H9 (cell line): ENCODE measurements around the gene RFX8. TPM values are rescaled to one million over a fixed set of nuclear protein-coding genes. Genes with fewer than 3 reads are reported as not detected.

Experiments
- DNase-seq: peaks from one replicate; pipeline ENCODE4 v3.0.0-alpha.2; 2017
- H2AFZ ChIP-seq: one replicate; pipeline ENCODE4 v1.6.1; 2013; ENCODE audit warnings: mild to moderate bottlenecking, low read length, control low read depth, moderate library complexity
- H2AK5ac ChIP-seq: 2 replicates; pipeline ENCODE4 v1.6.1; 2013; ENCODE audit warnings: low read length, control low read depth, mixed read lengths; ENCODE audit not compliant: insufficient read length
- H2BK120ac ChIP-seq: one replicate; pipeline ENCODE4 v1.6.1; 2013; ENCODE audit warnings: low read depth, mild to moderate bottlenecking, low read length, control low read depth, inconsistent platforms; ENCODE audit not compliant: poor library complexity, severe bottlenecking
- H2BK12ac ChIP-seq: 2 replicates; pipeline ENCODE4 v1.6.1; 2013; ENCODE audit warnings: low read length, control low read depth, mixed read lengths, low read depth; ENCODE audit not compliant: insufficient read length
- H2BK15ac ChIP-seq: 2 replicates; pipeline ENCODE4 v1.6.1; 2013; ENCODE audit warnings: low read depth, low read length, control low read depth
- H2BK20ac ChIP-seq: one replicate; pipeline ENCODE4 v1.6.1; 2013; ENCODE audit warnings: low read depth, mild to moderate bottlenecking, low read length, control low read depth, inconsistent platforms; ENCODE audit not compliant: poor library complexity, severe bottlenecking
- H2BK5ac ChIP-seq: 2 replicates; pipeline ENCODE4 v1.6.1; 2013; ENCODE audit warnings: low read length, control low read depth, mixed read lengths; ENCODE audit not compliant: insufficient read length
- H3K14ac ChIP-seq: 2 replicates; pipeline ENCODE4 v1.6.1; 2013; ENCODE audit warnings: low read length, control low read depth; ENCODE audit not compliant: insufficient read depth
- H3K18ac ChIP-seq: 2 replicates; pipeline ENCODE4 v1.6.1; 2013; ENCODE audit warnings: low read depth, mild to moderate bottlenecking, mixed read lengths, low read length, control low read depth; ENCODE audit not compliant: insufficient read length
- H3K23ac ChIP-seq: 2 replicates; pipeline ENCODE4 v1.6.1; 2013; ENCODE audit warnings: low read length, control low read depth, mixed read lengths, low read depth; ENCODE audit not compliant: insufficient read length
- H3K23me2 ChIP-seq: 2 replicates; pipeline ENCODE4 v1.6.1; 2013; ENCODE audit warnings: low read depth, mild to moderate bottlenecking, mixed read lengths, low read length, control low read depth; ENCODE audit not compliant: insufficient read length, poor library complexity, severe bottlenecking
- H3K27ac ChIP-seq: 2 replicates; pipeline ENCODE4 v1.5.1; 2013; ENCODE audit warnings: low read length, control low read depth, mixed read lengths, low read depth; ENCODE audit not compliant: insufficient read length
- H3K27me3 ChIP-seq: 2 replicates; pipeline ENCODE4 v1.6.1; 2013; ENCODE audit warnings: low read length, control low read depth, inconsistent platforms; ENCODE audit not compliant: insufficient read depth
- H3K4ac ChIP-seq: 2 replicates; pipeline ENCODE4 v1.6.1; 2013; ENCODE audit warnings: low read depth, mild to moderate bottlenecking, control low read depth, inconsistent platforms, low read length, moderate library complexity
- H3K4me1 ChIP-seq: 2 replicates; pipeline ENCODE4 v1.6.1; 2013; ENCODE audit warnings: low read length, control low read depth, inconsistent platforms; ENCODE audit not compliant: insufficient read depth
- H3K4me2 ChIP-seq: 2 replicates; pipeline ENCODE4 v1.6.1; 2013; ENCODE audit warnings: low read length, control low read depth, mixed read lengths; ENCODE audit not compliant: insufficient read length, insufficient read depth
- H3K56ac ChIP-seq: 2 replicates; pipeline ENCODE4 v1.6.1; 2013; ENCODE audit warnings: low read depth, mild to moderate bottlenecking, mixed read lengths, low read length, control low read depth; ENCODE audit not compliant: insufficient read length
- H3K79me1 ChIP-seq: 2 replicates; pipeline ENCODE4 v1.6.1; 2013; ENCODE audit warnings: low read depth, mild to moderate bottlenecking, moderate library complexity, low read length, control low read depth, inconsistent platforms; ENCODE audit not compliant: insufficient read depth, poor library complexity, severe bottlenecking
- H3K79me2 ChIP-seq: 2 replicates; pipeline ENCODE4 v1.6.1; 2013; ENCODE audit warnings: low read length, control low read depth, inconsistent platforms; ENCODE audit not compliant: insufficient read depth
- H3K9ac ChIP-seq: 2 replicates; pipeline ENCODE4 v1.6.1; 2013; ENCODE audit warnings: low read length, control low read depth, mixed read lengths; ENCODE audit not compliant: insufficient read length; ENCODE audit errors: extremely low read depth
- H3K9me3 ChIP-seq: one replicate; pipeline ENCODE4 v1.6.1; 2013; ENCODE audit warnings: low read depth, low read length, inconsistent platforms; ENCODE audit not compliant: control insufficient read depth
- H3T11ph ChIP-seq: one replicate; pipeline ENCODE4 v1.6.1; 2013; ENCODE audit warnings: mild to moderate bottlenecking, low read length, control low read depth, inconsistent platforms
- H4K20me1 ChIP-seq: one replicate; pipeline ENCODE4 v1.6.1; 2013; ENCODE audit not compliant: control insufficient read depth, insufficient read length, insufficient read depth
- H4K5ac ChIP-seq: 2 replicates; pipeline ENCODE4 v1.6.1; 2013; ENCODE audit warnings: low read depth, mild to moderate bottlenecking, mixed read lengths, low read length, control low read depth; ENCODE audit not compliant: insufficient read length
- H4K8ac ChIP-seq: replicated peaks from 2 replicates; pipeline ENCODE4 v1.6.1; 2013; ENCODE audit warnings: low read length, control low read depth, mixed read lengths, low read depth; ENCODE audit not compliant: insufficient read length
- H4K91ac ChIP-seq: 2 replicates; pipeline ENCODE4 v1.6.1; 2013; ENCODE audit warnings: low read depth, mild to moderate bottlenecking, moderate library complexity, mixed read lengths, low read length, control low read depth; ENCODE audit not compliant: insufficient read length
- H3K27ac Mint-ChIP-seq, 3 experiments: 2 replicates in 2 of 3; 3 replicates in 1 of 3; pipeline ENCODE4 v1.8.0; 2020 to 2021; ENCODE audit warnings: mixed read lengths in 3 of 3, mild to moderate bottlenecking in 1 of 3, moderate library complexity in 1 of 3
- H3K27me3 Mint-ChIP-seq: 2 replicates; pipeline ENCODE4 v1.8.0; 2021; ENCODE audit warnings: low read depth, mild to moderate bottlenecking, moderate library complexity, mixed read lengths
- H3K36me3 Mint-ChIP-seq, 3 experiments: 2 replicates in 2 of 3; 3 replicates in 1 of 3; pipeline ENCODE4 v1.8.0; 2020 to 2021; ENCODE audit warnings: low read depth in 3 of 3, mixed read lengths in 3 of 3; ENCODE audit not compliant: insufficient read depth in 1 of 3
- H3K4me1 Mint-ChIP-seq, 2 experiments: 2 replicates each; pipeline ENCODE4 v1.8.0; 2020; ENCODE audit warnings: mixed read lengths in 2 of 2
- H3K4me3 Mint-ChIP-seq, 2 experiments: 2 replicates in 1 of 2; 3 replicates in 1 of 2; pipeline ENCODE4 v1.8.0; 2020 to 2021; ENCODE audit warnings: mild to moderate bottlenecking in 2 of 2, mixed read lengths in 2 of 2, moderate library complexity in 1 of 2
- H3K9me3 Mint-ChIP-seq, 2 experiments: 2 replicates in 1 of 2; 3 replicates in 1 of 2; pipeline ENCODE4 v1.8.0; 2020; ENCODE audit warnings: mild to moderate bottlenecking in 2 of 2, mixed read lengths in 2 of 2, moderate library complexity in 1 of 2
- CTCF ChIP-seq: fragments of 200-600 bp; sonication (generic); conservative IDR thresholded peaks from 3 replicates; pipeline ENCODE4 v1.8.0; 2021; ENCODE audit warnings: antibody characterized with exemption, mild to moderate bottlenecking
- WGBS: extraction: QIAGEN DNeasy Blood & Tissue Kit; methylation state at CpG from one replicate; pipeline ENCODE4 v1.1.7; 2013; ENCODE audit warnings: missing lambda C conversion rate, low lambda C conversion rate, mixed read lengths; ENCODE audit not compliant: insufficient read length; ENCODE audit errors: extremely low coverage; 5-methylcytosine and 5-hydroxymethylcytosine counted together
- total RNA-seq: library from RNA; stranded (reverse); gene quantifications from 2 replicates; pipeline ENCODE4 v1.2.1, GENCODE V29; 2021

Gene RFX8
- total RNA-seq, 1 experiment from 2014 or later = 0.22 TPM

GRCh38 chr2:101511381-101511780, 36.5 kb upstream of the RFX8 start:
- Histone ChIP-seq H3K9ac (no peak overlapping the region), H2BK20ac (no peak overlapping the region), H2AK5ac (no peak overlapping the region), H3K4me1 (no peaks in the 10 kb centered on the region), H2BK15ac (no peak overlapping the region), H2AFZ (no peak overlapping the region), H4K8ac (no peak overlapping the region), H3K9me3 (no peaks in the 10 kb centered on the region), H3K79me1 (no peaks in the 10 kb centered on the region), H3K14ac (no peak overlapping the region), H2BK5ac (no peak overlapping the region), H3K56ac (no peak overlapping the region), H2BK120ac (no peak overlapping the region), H4K20me1 (no peaks in the 10 kb centered on the region), H3K27me3 (no peaks in the 10 kb centered on the region), H4K5ac (no peak overlapping the region), H4K91ac (no peak overlapping the region), H3K79me2 (no peaks in the 10 kb centered on the region), H3K27ac (no peak overlapping the region), H3K4ac (no peak overlapping the region), H3K18ac (no peak overlapping the region), H3K4me2 (no peak overlapping the region), H2BK12ac (no peak overlapping the region), H3K23ac (no peak overlapping the region), H3T11ph (no peak overlapping the region), H3K23me2 (no peaks in the 10 kb centered on the region)
- H3K4me3 Mint-ChIP-seq = no peak overlapping the region
- peaks cover 5% of the 10 kb centered on the region; the same call in 1 of the 2 replicates for H3K27me3 Mint-ChIP-seq
- H3K9me3 Mint-ChIP-seq = peaks cover 5 to 8% of the 10 kb centered on the region in 2 experiments; a peak in 4 of 5 replicates
- TF ChIP-seq CTCF = no peak
- no peak overlapping the region for H3K27ac Mint-ChIP-seq
- no peak for DNase-seq
- peaks cover 5 to 9% of the 10 kb centered on the region in 2 experiments; a peak in 2 of 4 replicates for H3K4me1 Mint-ChIP-seq
- H3K36me3 Mint-ChIP-seq = peaks cover under 1 to 7% (median under 1%) of the 10 kb centered on the region in 3 experiments; a peak in 6 of 7 replicates
- no CpG with 5 or more reads among the region's 1 CpG for WGBS
